Adipocyte (in vitro differentiated cells): ENCODE measurements around the gene MSRB1.
A peak's percentile ranks its signal among the peaks of the same experiment; 100 is the strongest.

Source experiments
- DNase-seq: peaks from one replicate; pipeline ENCODE4 v3.0.0-alpha.2; 2015; ENCODE audit warnings: low read depth
- H3K27me3 ChIP-seq: replicated peaks from 2 replicates; pipeline ENCODE4 v1.7.0; 2013; ENCODE audit warnings: mild to moderate bottlenecking, low read length, moderate library complexity; ENCODE audit not compliant: control insufficient read depth, insufficient read depth
- H3K36me3 ChIP-seq: 2 replicates; pipeline ENCODE4 v1.7.0; 2013; ENCODE audit warnings: low read length, mild to moderate bottlenecking, moderate library complexity; ENCODE audit not compliant: control insufficient read depth, insufficient read depth, severe bottlenecking
- H3K4me1 ChIP-seq: 2 replicates; pipeline ENCODE4 v1.7.0; 2013; ENCODE audit warnings: mild to moderate bottlenecking, low read length, moderate library complexity; ENCODE audit not compliant: control insufficient read depth, insufficient read depth
- H3K4me3 ChIP-seq: 2 replicates; pipeline ENCODE4 v1.7.0; 2013; ENCODE audit warnings: mild to moderate bottlenecking, low read length, moderate library complexity
- H3K9ac ChIP-seq: 2 replicates; pipeline ENCODE4 v1.7.0; 2013; ENCODE audit warnings: mild to moderate bottlenecking, low read length, moderate library complexity
- H3K9me3 ChIP-seq: 2 replicates; pipeline ENCODE4 v1.7.0; 2013; ENCODE audit warnings: mild to moderate bottlenecking, low read length, moderate library complexity; ENCODE audit not compliant: control insufficient read depth

Gene MSRB1

DNA sequence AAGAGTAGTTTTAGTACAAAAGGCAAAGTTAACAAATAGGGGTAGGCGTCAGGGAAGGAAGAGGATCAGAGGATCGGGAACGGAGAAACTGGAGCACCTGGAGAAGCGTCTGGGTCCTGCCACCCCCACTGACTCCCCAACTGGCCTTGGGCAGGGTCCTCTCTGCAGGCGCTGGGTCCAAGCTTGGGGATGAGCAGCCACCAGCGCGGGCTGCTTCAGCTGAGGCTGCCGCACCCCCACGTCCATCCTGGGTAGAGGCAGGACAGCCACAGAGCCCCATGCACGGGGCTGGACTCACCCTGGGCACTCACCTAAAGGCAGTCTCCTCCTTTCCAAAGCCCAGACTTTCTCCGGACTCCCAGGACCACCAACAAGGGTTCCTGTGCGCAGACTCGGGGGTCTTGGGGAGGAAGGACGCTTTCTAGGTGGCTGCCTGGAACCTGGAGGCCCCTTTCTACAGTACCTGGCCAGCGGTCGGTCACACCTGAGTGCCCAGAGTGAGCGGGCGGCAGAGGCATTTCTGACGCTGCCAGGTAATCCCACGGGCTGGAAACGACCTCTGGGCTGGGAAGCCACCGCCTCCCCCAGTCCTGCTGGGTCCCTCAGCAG is 25.8 kb downstream of the MSRB1 start:
- DNase-seq, result no peak
- H3K27me3 ChIP-seq, result peaks cover 74% of the 10 kb centered on the region
- no peaks in the 10 kb centered on the region for H3K9me3 ChIP-seq
- no peaks in the 10 kb centered on the region for H3K36me3 ChIP-seq
- H3K9ac ChIP-seq, result no peak overlapping the region
- H3K4me1 ChIP-seq, result no peaks in the 10 kb centered on the region
- no peak overlapping the region for H3K4me3 ChIP-seq

DNA sequence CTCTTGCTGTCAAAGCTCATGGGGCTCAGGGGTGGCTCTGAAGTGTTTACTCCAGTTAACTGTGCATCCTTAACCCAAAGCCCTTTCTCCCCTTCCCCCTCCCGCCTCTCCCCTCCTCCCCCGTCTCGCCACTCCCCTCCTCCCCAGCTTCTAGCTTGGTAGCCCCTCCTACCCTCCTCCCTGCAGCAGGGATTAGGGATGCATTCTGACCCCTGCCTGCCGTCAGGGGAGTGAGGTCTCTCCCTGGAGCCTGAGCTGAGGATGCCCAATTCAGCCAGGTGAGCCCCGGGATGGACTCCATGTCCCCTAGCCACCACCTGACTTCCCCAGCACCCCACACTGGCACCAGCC is 26.4 kb downstream of the MSRB1 start:
- Histone ChIP-seq H3K9ac (no peak overlapping the region), H3K27me3 (peaks cover 73% of the 10 kb centered on the region), H3K4me1 (no peaks in the 10 kb centered on the region), H3K4me3 (no peak overlapping the region), H3K9me3 (no peaks in the 10 kb centered on the region), H3K36me3 (no peaks in the 10 kb centered on the region)
- no peak for DNase-seq

DNA sequence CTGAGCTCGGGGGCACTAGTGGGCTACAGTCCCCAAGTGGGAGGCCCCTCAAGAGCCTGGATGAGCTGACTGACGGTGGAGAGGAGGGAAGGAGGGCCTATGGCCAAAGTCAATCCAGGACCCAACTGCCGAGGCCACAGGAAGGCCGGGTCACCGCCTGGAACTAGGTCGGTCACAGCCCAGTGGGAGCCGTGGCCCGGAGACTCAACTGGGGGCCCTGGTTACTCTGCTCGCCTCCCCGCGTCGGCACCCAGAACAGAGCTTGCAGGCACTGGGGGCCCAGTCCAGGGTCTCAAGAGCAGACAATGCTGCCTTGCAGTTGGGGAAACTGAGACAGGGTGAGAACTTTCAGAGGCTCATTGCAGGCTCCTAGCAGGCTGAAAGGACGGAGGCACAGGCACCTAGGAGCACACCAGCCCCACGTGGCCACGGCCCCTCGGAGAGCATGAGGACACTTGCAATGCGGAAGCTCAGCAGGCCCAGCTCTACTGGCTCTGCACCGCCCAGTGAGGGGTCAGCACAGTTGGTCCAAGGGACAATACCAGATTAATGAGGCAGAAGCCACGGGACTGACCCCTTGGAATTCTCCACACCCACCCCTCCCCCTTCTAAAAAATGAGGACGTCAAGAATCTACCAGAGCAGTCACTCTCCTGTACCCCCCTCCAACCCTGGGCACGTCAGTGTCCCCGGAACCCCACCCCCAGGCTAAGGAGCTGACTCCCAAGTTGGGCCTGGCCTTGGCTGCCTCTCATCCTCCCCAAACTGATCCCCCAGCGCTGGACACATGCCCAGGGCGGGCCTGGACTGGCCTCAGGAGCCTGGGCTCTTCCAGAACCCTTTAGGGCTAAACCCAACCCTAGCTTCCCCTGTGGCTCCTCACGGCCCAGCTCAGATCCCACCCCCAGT is 27.0 kb downstream of the MSRB1 start:
- Histone ChIP-seq H3K27me3 (peaks cover 68% of the 10 kb centered on the region), H3K9me3 (no peaks in the 10 kb centered on the region), H3K36me3 (no peaks in the 10 kb centered on the region), H3K4me3 (no peak overlapping the region), H3K9ac (no peak overlapping the region), H3K4me1 (no peaks in the 10 kb centered on the region)
- DNase-seq, result no peak

DNA sequence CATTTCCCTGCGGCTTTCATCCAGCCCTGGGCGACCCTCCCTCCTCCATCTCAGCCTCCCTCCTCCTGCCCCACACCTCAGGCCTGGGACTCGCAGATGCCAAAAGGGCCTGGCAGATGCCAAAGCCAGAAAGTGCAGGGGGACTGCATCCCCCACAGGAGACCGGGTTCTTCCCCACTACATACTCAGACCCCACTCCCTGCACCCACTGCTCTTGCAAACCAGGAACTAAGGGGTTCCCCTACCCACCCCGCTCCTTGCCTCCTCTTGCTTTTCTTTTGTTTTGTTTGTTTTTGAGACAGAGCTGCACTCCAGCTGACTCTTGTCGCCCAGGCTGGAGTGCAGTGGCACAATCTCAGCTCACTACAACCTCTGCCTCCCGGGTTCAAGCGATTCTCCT is 28.0 kb downstream of the MSRB1 start:
- no peaks in the 10 kb centered on the region for H3K4me1 ChIP-seq
- no peaks in the 10 kb centered on the region for H3K9me3 ChIP-seq
- no peak for DNase-seq
- no peak overlapping the region for H3K4me3 ChIP-seq
- H3K36me3 ChIP-seq, result no peaks in the 10 kb centered on the region
- H3K27me3 ChIP-seq, result peaks cover 58% of the 10 kb centered on the region
- H3K9ac ChIP-seq, result no peak overlapping the region

DNA sequence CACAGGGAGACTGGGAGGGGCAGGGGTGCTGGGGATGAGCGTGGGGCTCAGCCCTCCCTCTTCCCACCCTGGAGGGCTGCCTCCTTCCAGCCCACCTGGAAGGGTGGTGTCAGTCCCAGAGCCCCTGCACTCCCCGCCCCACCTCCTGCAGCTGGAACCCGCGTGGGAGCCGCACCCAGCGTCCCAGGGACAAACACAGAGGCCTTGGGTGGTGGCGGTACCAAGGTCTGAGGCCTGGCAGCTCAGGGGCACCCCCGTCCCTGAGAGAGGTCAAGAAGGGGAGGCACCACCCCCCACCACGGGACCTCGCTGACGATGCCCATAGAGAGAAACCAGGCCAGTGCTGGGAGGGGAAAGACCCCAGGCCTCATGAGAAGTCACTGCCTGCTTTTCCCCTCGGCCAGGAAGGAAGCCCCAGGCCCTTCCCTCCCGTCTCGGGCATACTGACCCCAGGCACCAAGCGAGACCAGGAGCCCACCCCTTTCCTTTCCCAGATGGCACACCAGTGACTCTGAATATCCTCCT is 28.9 kb downstream of the MSRB1 start:
- no peak for DNase-seq
- Histone ChIP-seq H3K36me3 (no peaks in the 10 kb centered on the region), H3K4me3 (no peak overlapping the region), H3K9me3 (no peaks in the 10 kb centered on the region), H3K27me3 (peaks cover 57% of the 10 kb centered on the region), H3K9ac (no peak overlapping the region), H3K4me1 (no peaks in the 10 kb centered on the region)

DNA sequence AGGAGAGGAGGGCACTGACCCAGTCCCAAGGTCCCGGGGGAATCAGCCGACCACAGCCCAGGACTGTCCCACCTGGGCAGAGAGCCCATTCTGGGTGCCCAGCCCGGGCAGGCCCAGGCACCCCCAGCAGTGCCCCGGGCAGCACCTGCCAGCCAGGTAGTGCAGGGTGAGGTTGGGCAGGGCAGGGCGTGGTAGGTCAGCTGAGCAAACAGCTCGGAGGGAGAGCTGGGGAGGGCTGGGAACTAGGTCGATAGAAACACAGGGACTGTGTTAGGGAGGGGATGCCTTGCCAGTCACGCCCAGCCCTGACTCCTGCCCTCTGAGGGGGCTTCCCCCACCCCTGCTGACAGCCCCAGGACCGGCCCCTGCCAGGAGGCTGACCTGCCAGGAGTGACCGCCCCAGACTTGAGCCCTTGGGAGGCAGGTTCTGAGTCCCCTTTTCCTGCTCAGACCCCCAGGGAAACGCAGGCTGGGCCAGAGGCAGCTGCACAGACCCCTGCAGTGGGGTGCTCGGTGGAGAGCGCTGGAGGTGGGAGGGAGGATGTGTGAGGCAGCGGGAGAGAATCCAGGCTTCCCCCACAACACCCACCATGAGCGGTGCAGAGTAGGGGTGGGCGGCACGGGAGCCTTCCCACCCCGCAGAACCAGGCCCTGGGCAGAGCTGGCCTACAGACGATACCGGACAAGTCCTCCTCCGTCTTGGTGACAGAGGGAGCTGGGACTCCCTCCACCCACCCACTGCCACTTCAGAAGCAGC is 29.5 kb downstream of the MSRB1 start:
- Histone ChIP-seq H3K4me3 (no peak overlapping the region), H3K9me3 (no peaks in the 10 kb centered on the region), H3K4me1 (no peaks in the 10 kb centered on the region), H3K9ac (no peak overlapping the region), H3K36me3 (no peaks in the 10 kb centered on the region), H3K27me3 (peaks cover 58% of the 10 kb centered on the region)
- no peak for DNase-seq

DNA sequence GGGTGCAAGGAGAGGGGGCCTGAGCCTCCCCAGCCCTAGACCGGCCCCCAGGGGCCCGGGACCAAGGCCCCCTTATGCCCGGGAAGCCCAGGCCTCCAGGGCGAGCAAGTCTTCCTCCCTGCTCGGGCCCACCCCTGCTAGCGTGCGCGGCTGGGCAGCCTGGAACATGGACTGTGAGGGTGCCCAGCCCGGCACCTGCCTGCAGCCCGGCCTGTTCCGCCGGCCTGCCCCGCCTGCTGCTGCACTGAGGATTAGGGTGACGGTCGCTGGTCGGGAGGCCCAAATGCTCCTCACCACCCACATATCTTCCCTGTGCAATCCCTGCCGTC is 30.8 kb downstream of the MSRB1 start:
- Histone ChIP-seq H3K27me3 (peaks cover 55% of the 10 kb centered on the region), H3K9ac (no peak overlapping the region), H3K4me3 (no peak overlapping the region), H3K4me1 (no peaks in the 10 kb centered on the region), H3K36me3 (no peaks in the 10 kb centered on the region), H3K9me3 (no peaks in the 10 kb centered on the region)
- DNase-seq, result no peak

DNA sequence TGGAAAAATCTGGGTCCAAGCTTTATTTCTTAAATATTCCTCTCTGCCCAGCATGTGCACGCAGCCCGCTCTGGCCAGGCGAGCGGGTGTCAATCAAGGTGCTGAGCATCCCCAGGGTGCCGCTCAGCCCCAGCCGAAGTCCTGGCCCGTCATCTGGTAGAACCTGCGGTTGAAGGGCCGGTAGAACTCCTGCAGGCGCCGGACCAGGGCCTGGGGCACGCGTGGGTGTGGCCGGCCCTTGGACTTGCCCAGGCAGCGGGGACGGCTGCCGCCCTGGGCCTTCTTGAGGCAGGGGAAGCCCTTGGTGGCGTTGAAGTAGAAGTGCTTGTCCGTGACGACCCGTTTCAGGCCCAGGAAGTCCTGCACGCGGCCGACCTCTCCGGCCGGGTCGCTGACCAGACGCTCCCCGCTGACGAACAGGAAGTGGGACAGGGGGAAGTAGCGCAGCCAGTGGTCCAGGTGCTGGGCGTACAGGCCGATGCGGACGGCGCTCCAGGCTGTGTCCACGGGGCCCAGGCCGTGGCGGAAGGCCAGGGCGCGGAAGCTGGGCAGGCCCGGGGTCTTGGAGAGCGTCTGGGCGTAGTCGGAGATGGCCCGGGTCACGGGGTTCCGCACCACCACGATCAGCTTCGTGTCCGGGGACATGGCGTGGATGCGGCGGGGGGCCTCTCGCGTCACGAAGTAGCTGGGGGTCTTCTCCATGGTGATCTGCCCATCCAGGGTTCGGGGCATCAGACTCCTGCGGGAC is 31.4 kb downstream of the MSRB1 start:
- DNase-seq, result no peak
- H3K36me3 ChIP-seq, result no peaks in the 10 kb centered on the region
- H3K4me3 ChIP-seq, result no peak overlapping the region
- H3K27me3 ChIP-seq, result peaks cover 51% of the 10 kb centered on the region
- H3K9me3 ChIP-seq, result no peaks in the 10 kb centered on the region
- no peaks in the 10 kb centered on the region for H3K4me1 ChIP-seq
- H3K9ac ChIP-seq, result no peak overlapping the region

DNA sequence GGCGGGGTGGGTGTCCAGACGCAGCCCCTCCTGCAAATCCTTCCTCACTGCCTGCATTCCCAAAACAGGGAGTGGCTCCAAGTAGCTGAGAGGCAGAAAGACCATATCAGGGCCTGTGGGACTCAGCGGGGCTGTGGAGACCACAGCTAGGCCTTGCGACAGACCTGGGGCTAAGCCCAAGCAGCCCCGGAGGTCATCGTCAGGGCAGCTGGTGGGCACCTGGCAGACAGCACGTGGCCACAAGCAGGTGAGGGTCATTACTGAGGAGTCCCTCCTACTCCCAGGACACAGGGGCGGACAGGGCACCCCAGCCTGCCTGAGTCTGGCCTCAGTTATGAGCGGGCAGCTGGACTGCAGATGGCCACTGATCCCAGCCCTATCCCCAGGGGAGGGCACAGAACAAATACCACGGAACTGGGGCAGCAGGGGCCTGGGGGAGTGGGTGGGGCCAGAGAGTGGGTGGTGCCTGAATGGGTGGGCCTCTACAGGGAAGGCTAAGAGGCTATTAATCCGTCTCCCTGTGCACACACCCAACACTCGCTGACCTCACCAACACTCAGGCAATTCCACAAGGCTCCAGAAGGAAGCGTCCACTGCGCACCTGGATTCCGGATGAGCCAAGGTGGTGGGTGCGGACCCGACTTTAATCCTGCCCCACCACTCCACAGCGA is 33.3 kb downstream of the MSRB1 start:
- Histone ChIP-seq H3K36me3 (no peaks in the 10 kb centered on the region), H3K9ac (no peak overlapping the region), H3K4me3 (no peak overlapping the region), H3K27me3 (peaks cover 55% of the 10 kb centered on the region), H3K9me3 (no peaks in the 10 kb centered on the region), H3K4me1 (no peaks in the 10 kb centered on the region)
- peak; percentile 15 for DNase-seq

DNA sequence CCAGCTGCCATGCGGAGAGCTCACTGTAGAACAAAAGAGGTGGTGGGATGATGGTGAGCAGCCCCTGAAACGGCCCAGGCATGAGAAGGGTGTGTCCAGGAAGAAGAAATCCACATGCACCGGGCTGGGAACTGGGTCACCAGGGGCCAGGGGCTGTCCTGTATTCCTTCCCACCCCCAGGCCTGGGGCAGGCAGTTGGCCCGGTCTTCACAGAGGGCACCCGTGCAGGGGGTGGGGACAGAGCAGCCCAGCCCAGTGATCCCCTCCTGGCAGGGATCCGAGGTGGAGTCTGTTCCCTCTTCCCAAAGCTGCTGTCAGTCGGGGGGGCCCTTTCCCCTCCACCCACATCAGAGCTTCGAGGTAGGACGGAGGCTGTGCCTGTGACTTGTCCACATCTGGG is 34.0 kb downstream of the MSRB1 start:
- Histone ChIP-seq H3K9me3 (no peaks in the 10 kb centered on the region), H3K4me3 (no peak overlapping the region), H3K4me1 (no peaks in the 10 kb centered on the region), H3K9ac (no peak overlapping the region), H3K27me3 (peaks cover 56% of the 10 kb centered on the region), H3K36me3 (no peaks in the 10 kb centered on the region)
- DNase-seq, result no peak
